GM12874 (cell line): ENCODE measurements around the gene ARHGAP15.

ENCODE experiments used
- TF ChIP-seq, protein P1 (sequence below): IDR thresholded peaks from 2 replicates; pipeline ENCODE4 v1.5.1; 2011; ENCODE audit warnings: low read depth, mild to moderate bottlenecking, control low read depth, low read length, moderate library complexity; ENCODE audit not compliant: insufficient read depth

Gene ARHGAP15

DNA sequence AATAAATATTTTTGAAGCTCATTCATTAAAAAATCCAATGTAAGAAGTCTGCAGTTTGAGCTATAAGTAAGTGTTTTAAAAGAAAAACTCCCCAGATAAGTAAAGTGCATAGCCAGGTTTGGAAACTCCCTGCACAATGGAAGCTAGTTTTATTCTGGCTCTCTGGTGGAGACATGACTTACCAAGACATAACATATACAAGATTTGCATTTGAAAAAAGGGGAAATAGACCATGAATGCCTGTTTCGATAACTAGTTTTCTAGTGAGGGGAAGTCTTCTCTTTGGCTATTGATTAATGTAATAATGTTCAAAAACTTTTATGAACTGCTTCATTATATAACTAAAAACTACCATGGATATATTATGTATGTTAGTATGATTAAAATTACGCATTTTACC lies 435.2 kb downstream of the ARHGAP15 start:
- TF ChIP-seq, protein P1, sequence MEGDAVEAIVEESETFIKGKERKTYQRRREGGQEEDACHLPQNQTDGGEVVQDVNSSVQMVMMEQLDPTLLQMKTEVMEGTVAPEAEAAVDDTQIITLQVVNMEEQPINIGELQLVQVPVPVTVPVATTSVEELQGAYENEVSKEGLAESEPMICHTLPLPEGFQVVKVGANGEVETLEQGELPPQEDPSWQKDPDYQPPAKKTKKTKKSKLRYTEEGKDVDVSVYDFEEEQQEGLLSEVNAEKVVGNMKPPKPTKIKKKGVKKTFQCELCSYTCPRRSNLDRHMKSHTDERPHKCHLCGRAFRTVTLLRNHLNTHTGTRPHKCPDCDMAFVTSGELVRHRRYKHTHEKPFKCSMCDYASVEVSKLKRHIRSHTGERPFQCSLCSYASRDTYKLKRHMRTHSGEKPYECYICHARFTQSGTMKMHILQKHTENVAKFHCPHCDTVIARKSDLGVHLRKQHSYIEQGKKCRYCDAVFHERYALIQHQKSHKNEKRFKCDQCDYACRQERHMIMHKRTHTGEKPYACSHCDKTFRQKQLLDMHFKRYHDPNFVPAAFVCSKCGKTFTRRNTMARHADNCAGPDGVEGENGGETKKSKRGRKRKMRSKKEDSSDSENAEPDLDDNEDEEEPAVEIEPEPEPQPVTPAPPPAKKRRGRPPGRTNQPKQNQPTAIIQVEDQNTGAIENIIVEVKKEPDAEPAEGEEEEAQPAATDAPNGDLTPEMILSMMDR = no peak

DNA sequence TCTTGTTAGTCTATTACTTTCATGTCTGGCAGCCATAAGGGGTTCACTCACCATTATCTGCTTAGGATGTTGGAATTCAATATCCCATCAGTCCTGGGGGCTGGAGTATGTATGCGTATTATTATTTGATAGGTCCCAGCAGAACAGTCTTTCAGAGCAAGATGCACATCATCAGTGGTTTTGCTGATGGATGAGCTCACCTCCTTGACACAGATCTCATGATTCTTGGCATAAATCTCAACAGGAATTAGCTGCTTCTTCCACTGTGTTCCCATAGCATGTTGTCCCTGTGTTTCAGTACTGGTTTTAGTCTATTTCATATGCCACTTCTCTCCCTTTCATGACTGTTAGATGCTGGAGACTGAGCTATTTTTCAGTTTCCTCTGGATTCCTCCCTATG lies 442.5 kb downstream of the ARHGAP15 start:
- TF ChIP-seq, protein P1 = no peak

DNA sequence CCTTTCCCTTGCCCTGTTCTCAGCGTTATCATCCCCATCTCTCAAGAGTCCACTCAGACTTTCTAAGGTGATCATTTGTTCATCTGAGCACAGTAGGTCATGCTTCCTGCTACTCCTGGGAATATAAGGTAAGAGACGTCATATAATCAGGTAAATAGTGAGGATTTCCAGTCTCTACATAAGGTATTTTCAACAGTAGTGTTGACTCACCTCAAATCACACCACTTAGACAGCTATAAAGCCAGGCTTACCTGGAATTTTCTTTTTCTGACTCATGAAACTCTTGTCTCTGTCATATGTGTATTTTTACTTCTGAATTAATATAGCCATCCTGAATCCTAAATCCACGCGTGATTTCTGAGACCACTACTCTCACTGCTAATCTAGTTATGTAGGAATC lies 443.2 kb downstream of the ARHGAP15 start:
- TF ChIP-seq, protein P1 = no peak

DNA sequence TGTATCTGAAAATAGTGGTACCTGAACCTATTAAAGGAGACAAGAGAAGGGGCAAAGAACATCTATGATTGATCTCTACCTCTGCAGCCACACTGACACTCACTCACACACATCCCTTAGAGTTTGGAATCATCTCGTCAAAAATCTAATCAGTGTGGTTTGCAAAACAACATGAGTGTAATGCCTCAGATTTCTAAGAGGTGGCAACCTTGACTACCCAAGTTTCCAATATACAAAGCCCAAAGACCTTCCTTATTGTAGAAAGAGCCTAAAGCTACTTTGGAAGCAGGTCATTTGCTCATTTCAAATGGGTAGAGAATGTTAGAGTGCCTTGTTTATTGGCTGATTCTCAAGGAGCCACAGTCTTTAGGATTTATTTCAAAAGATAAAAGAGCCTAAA lies 444.9 kb downstream of the ARHGAP15 start:
- TF ChIP-seq, protein P1 = no peak

DNA sequence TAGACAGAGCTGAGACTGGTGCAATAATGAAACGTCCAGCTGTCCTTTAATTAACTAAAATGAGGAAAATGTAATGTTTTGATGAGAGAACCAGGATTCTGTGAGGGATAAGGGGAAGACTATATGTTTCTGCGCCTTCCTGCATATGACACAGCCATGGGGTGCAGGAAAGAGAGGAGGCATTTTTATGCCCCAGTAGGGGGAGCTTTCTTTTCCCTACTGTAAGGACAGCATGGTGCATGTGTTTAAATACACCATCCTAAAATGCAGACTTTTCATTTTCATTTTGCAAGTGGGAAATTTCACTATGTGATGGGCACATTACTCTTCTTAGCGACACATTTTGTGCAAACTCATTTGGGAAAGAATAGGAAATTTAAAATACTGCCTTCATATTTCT lies 446.1 kb downstream of the ARHGAP15 start:
- TF ChIP-seq, protein P1 = no peak

DNA sequence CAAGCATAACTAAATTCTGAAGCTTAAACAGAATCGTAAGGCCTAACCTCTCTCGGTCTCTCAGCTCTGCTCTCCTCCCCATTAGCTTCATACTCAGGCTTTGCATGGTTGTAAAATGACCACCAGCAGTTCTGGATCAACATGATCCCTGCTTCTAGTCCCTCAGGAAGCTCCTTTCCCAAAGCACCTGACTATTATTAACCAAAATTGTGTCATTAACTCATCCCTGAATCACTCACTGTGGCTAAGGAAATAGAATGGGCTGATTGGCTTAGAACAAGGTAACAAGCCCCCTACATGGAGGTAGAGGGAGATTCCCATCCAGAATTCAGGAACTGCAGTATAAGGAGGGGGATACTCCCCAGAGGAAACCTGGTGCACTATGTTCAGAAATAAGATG lies 448.3 kb downstream of the ARHGAP15 start:
- TF ChIP-seq, protein P1 = no peak

DNA sequence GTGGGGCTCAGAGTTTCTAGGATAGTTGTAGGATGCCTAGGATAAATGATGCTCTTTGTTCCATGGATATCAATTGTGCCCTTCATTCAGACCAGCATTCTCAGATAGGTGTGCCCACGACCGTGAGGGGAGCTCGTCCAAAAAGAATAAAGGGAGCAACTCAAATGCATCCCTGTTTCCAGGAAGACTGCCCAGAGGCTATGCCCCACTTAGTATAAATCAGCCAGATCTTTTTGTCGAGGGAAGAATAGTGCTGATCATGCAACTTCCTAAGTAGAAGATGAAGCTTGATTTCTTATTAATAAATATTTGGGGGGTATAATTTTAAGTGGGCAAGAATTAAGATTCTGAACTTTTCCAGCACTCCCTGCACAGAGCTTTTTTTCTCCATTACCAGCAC lies 450.2 kb downstream of the ARHGAP15 start:
- TF ChIP-seq, protein P1 = no peak

DNA sequence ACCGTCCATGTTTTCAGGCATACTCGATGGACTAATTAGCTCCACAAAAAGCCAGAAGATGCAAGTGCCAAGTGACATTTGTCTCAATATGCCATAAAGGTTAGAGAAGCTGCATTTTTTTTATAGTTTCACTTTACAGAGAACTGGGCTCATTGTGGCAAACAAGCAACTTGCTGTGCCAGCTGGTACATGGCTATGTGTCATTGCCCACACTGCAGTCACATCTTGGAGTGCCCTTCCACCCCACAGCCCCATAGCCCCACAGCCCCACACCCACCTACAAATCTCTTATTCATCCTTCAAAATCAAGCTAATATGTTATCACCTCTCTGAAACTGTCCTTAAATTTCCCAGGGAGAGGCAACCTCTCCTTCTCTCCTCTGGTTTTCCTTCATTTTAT lies 451.9 kb downstream of the ARHGAP15 start:
- TF ChIP-seq, protein P1 = no peak
